GDM1 (cell line): Measurements from ENCODE around the gene WBP2.

Experiments
- DNase-seq: peaks from one replicate; lab custom pipeline; 2025; lab: John Stamatoyannopoulos, UW

The WBP2 gene

DNA sequence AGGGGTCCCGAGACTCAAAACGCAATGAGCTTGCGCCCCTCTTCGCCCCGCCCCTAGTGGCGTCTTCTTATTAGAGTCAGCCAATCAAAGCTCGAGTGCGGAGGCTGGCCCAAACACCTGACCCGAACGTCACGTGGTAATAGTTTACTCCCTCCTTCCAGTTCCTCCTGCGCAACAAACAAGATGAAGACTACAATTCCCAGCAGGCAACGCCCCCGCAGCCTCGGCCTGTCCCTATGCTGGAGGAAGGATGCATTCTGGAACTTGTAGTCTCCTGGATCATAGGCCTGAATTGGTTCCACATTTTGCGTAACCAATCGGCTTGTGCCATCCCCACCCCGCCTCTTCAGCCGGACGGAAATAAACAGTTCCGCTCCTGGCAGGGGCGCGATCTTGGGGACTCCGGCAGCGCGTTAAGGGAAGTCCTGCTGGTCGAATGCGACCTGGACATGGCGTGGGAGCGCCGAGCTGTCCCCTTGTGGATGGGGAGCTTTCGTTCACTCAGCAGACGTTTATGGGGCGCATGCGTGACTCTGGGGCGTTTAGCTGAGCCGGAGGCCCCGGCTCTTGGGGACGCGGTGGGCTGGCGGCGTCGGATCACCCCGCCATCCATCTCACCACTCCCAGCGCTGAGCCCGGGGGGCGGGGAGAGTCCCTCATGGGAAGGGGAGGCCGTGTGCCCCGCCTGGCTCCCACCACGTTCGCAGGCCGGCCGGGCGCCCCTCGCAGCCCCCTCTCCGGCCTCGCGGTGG is at the start of gene WBP2:
TSS of gene WBP2 (minus strand) at position 26 of the 752 bp plus-strand sequence. CDS start 38 bp downstream, outside the sequence.
- peak; percentile 99 for DNase-seq

DNA sequence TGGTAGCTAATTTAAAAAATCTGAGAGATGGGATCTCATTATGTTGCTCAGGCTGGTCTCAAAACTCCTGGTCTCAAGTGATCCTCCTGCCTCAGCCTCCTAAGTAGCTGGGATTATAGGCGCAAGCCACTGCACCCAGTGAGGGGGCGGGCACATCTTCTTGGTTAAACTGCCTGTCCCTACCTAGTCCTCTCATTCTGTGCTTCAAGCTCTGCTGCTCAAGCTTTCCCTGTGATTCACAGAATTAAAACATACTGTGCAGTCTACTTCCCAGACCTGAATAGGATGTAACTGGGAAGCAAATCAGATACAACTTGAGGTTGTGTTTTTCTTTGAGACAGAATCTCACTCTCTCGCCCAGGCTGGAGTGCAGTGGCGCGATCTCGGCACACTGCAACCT is 47.3 kb upstream of the WBP2 start:
- DNase-seq = no peak

DNA sequence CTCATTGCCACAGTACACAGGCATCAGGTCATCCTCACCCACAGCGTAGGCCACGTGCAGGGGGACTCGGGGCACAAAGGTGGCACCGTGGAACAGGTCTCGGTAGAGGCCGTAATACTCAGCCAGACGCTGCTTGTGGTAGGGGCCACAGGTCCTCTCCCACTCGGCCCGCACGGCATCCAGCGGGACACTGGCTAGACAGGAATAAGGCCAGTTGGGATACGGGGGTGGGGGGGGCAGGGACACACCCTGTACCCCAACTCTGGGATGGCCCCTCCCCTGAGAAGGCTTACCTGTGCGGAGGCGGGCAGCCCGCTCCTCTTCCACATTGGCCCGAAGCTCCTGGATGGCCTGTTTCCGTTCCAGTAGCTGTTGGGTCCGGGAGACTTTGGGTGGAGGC is 46.6 kb upstream of the WBP2 start:
- no peak for DNase-seq

- DNase-seq = no peak
Observed at GRCh38 chr17:75900691-75901533, 45.8 kb upstream of the WBP2 start.

DNA sequence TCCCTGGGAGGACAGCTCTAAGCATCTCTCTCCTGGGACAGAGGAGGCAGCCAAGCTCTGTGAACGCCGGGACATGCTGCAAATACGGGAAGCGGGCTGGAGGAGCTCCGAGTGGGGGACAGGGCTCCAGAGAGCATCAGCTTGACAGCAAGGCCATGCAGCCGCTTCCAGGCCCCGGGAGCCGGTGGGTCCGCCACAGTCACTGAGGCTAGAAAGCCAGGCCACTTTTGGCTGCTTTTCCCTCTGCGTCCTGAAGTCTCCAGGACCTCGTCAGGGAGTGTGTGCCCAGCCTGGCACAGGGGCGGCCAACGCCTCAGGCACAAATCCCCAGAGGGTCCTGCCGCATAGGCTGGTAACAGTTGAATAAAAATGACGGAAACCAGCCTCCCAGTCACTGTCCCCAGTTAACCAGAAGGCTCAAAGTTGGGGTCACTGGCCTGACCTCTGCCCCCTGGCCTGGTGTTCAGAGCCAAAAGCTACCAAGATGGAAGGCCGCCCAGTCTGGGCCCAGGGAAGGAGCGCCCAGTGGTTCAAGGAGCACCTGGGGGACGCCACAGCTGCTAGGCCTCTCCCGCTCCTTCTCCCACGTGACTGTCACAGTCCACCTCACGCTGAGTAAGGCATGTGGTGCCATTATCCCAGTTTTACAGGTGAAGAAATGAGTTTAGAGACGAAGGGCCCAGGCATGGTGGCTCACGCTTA is 44.8 kb upstream of the WBP2 start:
- DNase-seq = no peak

- no peak for DNase-seq
Observed at GRCh38 chr17:75899353-75899752, 44.2 kb upstream of the WBP2 start.

- DNase-seq = no peak
Observed at GRCh38 chr17:75898791-75899190, 43.7 kb upstream of the WBP2 start.

GRCh38 chr17:75898065-75898464 is 42.9 kb upstream of the WBP2 start:
- DNase-seq = no peak

DNA sequence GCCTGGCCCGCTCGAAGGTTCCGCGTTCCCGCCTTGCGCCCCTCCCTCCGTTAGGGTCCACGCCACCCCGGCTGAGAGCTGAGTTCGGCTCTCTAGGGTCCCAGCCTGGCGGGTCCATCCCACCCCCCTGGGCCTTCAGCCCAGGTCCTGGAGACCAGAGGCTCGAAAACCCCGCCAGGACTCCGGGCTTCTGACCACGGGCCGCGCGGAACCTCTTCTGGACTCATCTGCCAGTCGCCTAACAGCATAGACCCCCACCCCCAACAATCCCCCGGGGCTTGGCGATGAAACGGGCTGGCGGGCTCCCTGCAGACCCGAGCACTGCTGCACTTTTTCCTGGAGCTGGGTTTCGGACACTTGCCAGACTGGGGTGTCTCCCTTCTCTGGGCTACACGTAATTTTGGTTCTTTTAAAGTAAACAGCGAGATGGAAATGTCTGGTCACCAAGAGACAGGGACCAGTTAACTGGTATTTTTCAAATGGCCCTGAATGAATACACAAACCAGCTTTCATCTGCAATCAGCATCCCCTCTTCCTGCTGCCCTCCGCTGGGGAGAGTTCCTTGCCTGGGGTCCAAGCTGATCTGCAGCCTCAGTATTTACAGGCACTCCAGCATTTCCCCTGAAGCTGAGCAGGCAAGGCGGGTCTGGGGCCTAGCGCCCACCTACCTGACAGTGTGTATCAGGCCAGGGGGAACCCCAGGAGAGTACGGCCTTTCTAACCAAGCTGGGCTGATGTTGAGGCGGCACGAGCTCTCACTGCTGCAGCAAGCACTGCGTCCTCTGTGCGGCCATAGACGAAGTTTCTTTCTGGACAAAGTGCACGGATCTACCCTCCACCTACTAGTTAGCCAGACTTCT is 42.3 kb upstream of the WBP2 start:
- DNase-seq = no peak

GRCh38 chr17:75896415-75897159 is 41.5 kb upstream of the WBP2 start, which contains the start of gene TRIM65:
Gene TRIM65, minus strand, starts transcription at chr17:75896951. Its CDS starts 14 bp downstream, at chr17:75896937.
- peak; percentile 63 for DNase-seq

- DNase-seq = no peak
Observed at GRCh38 chr17:75895370-75896155, 40.4 kb upstream of the WBP2 start.

DNA sequence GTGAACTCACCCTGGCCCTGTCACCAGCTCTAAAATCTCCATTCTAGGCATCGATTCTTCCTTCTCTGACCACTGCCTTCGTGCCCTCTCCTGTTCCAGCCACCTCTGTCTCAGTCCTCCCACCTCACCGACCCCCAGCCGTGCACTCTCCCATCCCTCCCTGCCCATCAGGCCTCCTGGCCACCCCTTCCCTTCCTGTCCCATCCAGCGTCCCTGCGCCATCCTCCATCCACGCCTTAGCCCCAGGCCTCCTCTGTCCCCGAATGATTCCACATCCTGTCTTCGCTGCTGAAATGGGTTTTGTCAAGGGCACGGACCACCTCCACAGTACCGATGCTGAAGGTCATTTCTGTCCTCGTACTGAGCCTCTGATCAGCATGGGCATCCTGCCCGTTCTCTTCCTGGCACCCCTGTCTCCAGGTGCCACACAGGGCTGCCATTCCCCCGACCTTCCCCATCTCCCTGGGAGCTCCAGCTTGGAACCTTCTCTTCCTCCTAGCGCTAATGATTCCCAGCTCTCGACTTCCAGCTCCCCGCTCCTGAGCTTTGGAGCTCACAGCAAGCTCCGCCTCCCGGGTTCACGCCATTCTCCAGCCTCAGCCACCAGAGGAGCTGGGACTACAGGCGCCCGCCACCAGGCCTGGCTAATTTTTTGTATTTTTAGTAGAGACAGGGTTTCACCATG is 39.1 kb upstream of the WBP2 start:
- no peak for DNase-seq

- no peak for DNase-seq
Observed at GRCh38 chr17:75893305-75894048, 38.3 kb upstream of the WBP2 start.

- DNase-seq = no peak
Observed at GRCh38 chr17:75892556-75893224, 37.6 kb upstream of the WBP2 start.

DNA sequence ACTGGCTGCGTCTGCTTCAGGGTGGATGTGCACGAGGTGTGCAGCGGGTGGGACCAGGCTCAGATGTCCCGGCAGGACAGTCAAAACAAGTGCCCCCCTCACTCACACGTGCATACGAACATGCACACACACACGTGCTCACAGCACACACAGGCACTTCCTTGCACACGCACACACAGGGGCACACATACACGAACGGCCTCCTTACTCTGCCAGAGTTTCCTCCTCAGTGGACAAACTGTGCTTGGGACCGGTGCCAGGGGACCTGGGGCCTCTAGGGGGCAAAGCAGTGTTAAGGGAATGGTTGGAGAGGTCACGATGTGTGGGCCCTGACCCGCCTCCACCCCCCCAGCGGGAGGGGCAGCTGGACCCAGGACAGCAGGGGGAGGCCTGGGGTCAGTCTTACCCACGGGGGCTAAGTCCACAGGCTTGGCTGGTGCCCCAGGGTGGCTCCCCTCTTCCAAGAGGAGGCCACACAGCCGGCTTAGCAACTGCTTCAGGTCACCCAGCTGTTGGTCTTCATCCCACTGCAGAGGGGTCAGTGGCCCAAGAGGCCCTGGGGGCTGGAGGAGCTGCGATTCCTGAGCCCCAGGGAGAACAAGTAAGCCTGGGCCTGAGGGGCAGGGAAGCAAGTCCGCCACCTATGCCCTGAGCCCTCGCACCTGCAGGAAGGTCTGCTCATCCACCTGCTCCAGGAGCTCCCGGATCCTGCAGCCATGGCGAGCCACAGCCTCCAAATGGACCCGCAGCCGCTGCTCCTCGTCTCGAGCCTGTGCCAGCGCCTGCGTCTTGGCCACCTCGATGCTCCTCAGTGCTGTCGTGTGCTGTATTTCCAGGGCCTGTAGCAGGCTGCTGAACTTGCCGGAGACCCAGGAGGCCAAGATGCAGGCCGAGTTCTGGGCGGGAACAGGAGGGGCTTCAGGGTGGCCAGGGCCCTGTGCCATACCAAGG is 36.7 kb upstream of the WBP2 start:
- DNase-seq = no peak

DNA sequence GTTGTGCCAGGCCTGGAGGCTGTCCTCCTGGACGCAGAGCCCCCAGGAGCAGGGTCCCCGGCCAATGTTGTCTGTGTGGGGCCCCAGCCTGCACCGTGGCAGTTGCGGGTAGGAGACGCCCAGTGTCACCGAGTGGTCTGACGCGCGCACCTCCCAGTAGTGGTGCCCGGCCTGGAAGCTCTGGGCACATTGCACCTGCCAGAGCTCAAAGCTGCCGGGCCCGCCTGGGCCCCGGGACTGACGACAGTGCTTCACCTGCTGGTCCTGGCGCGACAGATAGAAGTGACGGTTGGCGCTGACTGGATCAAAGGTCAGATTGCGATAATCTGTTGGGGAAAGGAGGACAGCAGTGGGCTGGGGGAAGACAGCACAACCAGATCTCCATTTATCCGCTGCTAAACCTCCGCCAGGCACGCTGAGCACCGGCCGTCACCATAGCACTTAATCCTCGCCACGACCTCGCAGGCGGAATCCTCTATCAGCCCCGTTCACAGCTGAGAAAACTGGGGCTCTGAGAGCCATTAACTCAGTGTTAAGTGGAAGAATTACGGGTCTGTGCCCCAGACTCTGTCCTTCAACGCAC is 36.0 kb upstream of the WBP2 start:
- DNase-seq = no peak

DNA sequence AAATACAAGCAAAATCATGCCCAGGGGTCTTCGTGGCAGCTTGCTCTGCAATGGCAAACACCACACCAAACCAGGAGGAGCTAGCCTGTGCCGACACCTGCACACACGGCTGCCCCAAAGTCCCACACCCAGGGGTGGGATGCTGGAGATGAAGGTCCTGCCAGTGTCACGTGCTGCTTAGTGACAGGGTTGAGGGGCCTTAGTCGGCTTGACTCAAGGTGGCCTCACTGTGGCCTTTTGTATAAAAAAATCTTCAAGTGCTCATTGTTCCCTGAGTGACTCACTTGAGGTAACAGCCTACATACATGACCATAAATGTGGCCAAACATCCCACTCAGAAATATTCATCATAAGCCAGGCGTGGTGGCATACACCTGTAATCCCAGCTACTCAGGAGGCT is 34.3 kb upstream of the WBP2 start:
- DNase-seq = no peak
